Measurements from ENCODE around the gene CLEC4G. TPM values are rescaled to one million over a fixed set of nuclear protein-coding genes. Genes with fewer than 3 reads are reported as not detected.

The CLEC4G gene
- total and polyA plus RNA-seq, 9 of the 15 experiments (the other 6 are each of a cell fraction or from before 2014, with no cell fraction given) = not detected

- TF ChIP-seq ZNF740 (CRISPR knock-in tag; IDR thresholded peaks at IDR 0.05) (peak; percentile 74), ZNF740 (tag; IDR thresholded peaks at IDR 0.05) (no peak), PYGO2 (tag; IDR thresholded peaks at IDR 0.05) (no peak), TRIM24 (IDR thresholded peaks at IDR 0.05) (0 out of 4 replicates have a peak, but pooled peaks of 1 of the 2 experiments have one; percentile 12), BHLHE40 (IDR thresholded peaks at IDR 0.05; ENCODE audit: low read length) (peak; percentile 59), TCF3 (CRISPR knock-in tag; IDR thresholded peaks at IDR 0.05) (no peak), RAD21 (CRISPR knock-in tag; conservative IDR thresholded peaks at IDR 0.05 in 1 of 2, IDR thresholded peaks at IDR 0.05 in 1 of 2) (peak in 1 of 2 experiments; percentile 51; a peak in 3 of 4 replicates), HMGN3 (IDR thresholded peaks at IDR 0.05; ENCODE audit: borderline replicate concordance, extremely low read depth, insufficient read length, low read depth, low read length) (no peak), ZNF445 (CRISPR knock-in tag; IDR thresholded peaks at IDR 0.05; ENCODE audit: low read depth) (no peak), TEAD4 (IDR thresholded peaks at IDR 0.05; ENCODE audit: low read length) (no peak), TEAD4 (CRISPR knock-in tag; IDR thresholded peaks at IDR 0.05; ENCODE audit: borderline replicate concordance) (no peak), MEIS2 (IDR thresholded peaks at IDR 0.05; ENCODE audit: partially characterized antibody) (peak; percentile 38), KDM1A (IDR thresholded peaks at IDR 0.05) (0 out of 4 replicates have a peak, but pooled peaks of 1 of the 2 experiments have one; percentile 16), COPS2 (conservative IDR thresholded peaks at IDR 0.05) (no peak), SUPT5H (IDR thresholded peaks at IDR 0.05) (no peak), CREM (IDR thresholded peaks at IDR 0.05; ENCODE audit: low read depth) (0 out of 2 replicates have a peak, but pooled peaks have one; percentile 6), HEY1 (CRISPR knock-in tag; IDR thresholded peaks at IDR 0.05; ENCODE audit: borderline replicate concordance) (no peak), TOE1 (IDR thresholded peaks at IDR 0.05; ENCODE audit: borderline replicate concordance) (peak; percentile 80), TOE1 (CRISPR knock-in tag; IDR thresholded peaks at IDR 0.05; ENCODE audit: borderline replicate concordance, low read depth) (no peak), PKNOX1 (IDR thresholded peaks at IDR 0.05) (peak; percentile 55)
- TF ChIP-seq, protein P1, sequence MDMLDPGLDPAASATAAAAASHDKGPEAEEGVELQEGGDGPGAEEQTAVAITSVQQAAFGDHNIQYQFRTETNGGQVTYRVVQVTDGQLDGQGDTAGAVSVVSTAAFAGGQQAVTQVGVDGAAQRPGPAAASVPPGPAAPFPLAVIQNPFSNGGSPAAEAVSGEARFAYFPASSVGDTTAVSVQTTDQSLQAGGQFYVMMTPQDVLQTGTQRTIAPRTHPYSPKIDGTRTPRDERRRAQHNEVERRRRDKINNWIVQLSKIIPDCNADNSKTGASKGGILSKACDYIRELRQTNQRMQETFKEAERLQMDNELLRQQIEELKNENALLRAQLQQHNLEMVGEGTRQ (CRISPR knock-in tag; IDR thresholded peaks at IDR 0.05) = peak; percentile 48; the same call in 1 of the 2 replicates
- TF ChIP-seq, protein P2, sequence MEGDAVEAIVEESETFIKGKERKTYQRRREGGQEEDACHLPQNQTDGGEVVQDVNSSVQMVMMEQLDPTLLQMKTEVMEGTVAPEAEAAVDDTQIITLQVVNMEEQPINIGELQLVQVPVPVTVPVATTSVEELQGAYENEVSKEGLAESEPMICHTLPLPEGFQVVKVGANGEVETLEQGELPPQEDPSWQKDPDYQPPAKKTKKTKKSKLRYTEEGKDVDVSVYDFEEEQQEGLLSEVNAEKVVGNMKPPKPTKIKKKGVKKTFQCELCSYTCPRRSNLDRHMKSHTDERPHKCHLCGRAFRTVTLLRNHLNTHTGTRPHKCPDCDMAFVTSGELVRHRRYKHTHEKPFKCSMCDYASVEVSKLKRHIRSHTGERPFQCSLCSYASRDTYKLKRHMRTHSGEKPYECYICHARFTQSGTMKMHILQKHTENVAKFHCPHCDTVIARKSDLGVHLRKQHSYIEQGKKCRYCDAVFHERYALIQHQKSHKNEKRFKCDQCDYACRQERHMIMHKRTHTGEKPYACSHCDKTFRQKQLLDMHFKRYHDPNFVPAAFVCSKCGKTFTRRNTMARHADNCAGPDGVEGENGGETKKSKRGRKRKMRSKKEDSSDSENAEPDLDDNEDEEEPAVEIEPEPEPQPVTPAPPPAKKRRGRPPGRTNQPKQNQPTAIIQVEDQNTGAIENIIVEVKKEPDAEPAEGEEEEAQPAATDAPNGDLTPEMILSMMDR (IDR thresholded peaks at IDR 0.05 in 2 of 3, conservative IDR thresholded peaks at IDR 0.05 in 1 of 3; ENCODE audit: insufficient read depth in 2 of 3, low read depth in 1 of 3, low read length in 3 of 3) = peak; percentile 16 to 49 (median 49); a peak in 4 of 6 replicates
- TF ChIP-seq, protein P3, sequence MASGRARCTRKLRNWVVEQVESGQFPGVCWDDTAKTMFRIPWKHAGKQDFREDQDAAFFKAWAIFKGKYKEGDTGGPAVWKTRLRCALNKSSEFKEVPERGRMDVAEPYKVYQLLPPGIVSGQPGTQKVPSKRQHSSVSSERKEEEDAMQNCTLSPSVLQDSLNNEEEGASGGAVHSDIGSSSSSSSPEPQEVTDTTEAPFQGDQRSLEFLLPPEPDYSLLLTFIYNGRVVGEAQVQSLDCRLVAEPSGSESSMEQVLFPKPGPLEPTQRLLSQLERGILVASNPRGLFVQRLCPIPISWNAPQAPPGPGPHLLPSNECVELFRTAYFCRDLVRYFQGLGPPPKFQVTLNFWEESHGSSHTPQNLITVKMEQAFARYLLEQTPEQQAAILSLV (tag; IDR thresholded peaks at IDR 0.05) = no peak
Observed at GRCh38 chr19:7678971-7679751, 52.7 kb downstream of the CLEC4G start (continued).
